Panc1 (cell line): Measurements from ENCODE around the gene FGD3.

Experiments used
- POLR2AphosphoS5 ChIP-seq: IDR thresholded peaks from 2 replicates; pipeline ENCODE4 v1.6.1; 2012; ENCODE audit warnings: mild to moderate bottlenecking, low read depth, low read length, moderate library complexity
- TF ChIP-seq, protein P1 (sequence below): fragments of 450-650 bp; IDR thresholded peaks from 2 replicates; pipeline ENCODE4 v1.5.1; 2017; ENCODE audit warnings: mild to moderate bottlenecking
- TF ChIP-seq, protein P2 (sequence below), 2 experiments: IDR thresholded peaks; 2 replicates each; pipeline ENCODE4 v1.6.1; 2011 to 2012; ENCODE audit warnings: low read depth in 2 of 2, control low read depth in 1 of 2, low read length in 1 of 2, mild to moderate bottlenecking in 1 of 2, moderate library complexity in 1 of 2; ENCODE audit not compliant: insufficient read depth in 1 of 2

DNA sequence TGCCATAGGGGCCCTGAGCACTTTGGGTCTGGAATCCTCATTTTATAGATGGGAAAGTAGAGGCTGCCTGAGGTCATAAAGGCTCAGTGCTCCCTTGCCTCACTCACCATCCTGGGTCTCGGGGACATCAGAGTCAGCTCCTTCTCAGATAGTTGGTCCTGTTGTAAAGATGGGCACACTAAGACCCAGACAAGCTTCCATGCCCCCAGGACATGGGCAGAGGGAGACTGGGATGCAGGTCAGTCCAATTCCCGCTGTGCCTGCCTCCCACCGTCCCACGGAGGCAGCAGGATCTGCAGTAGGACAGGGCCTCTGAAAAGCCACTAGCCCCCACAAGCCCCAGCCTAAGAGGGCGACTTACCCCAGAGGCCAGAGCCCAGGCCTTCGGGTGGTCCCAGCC, 92.1 kb downstream of the FGD3 start:
- TF ChIP-seq, protein P1, sequence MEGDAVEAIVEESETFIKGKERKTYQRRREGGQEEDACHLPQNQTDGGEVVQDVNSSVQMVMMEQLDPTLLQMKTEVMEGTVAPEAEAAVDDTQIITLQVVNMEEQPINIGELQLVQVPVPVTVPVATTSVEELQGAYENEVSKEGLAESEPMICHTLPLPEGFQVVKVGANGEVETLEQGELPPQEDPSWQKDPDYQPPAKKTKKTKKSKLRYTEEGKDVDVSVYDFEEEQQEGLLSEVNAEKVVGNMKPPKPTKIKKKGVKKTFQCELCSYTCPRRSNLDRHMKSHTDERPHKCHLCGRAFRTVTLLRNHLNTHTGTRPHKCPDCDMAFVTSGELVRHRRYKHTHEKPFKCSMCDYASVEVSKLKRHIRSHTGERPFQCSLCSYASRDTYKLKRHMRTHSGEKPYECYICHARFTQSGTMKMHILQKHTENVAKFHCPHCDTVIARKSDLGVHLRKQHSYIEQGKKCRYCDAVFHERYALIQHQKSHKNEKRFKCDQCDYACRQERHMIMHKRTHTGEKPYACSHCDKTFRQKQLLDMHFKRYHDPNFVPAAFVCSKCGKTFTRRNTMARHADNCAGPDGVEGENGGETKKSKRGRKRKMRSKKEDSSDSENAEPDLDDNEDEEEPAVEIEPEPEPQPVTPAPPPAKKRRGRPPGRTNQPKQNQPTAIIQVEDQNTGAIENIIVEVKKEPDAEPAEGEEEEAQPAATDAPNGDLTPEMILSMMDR, result no peak
- no peak for TF ChIP-seq POLR2AphosphoS5
- TF ChIP-seq, protein P2, sequence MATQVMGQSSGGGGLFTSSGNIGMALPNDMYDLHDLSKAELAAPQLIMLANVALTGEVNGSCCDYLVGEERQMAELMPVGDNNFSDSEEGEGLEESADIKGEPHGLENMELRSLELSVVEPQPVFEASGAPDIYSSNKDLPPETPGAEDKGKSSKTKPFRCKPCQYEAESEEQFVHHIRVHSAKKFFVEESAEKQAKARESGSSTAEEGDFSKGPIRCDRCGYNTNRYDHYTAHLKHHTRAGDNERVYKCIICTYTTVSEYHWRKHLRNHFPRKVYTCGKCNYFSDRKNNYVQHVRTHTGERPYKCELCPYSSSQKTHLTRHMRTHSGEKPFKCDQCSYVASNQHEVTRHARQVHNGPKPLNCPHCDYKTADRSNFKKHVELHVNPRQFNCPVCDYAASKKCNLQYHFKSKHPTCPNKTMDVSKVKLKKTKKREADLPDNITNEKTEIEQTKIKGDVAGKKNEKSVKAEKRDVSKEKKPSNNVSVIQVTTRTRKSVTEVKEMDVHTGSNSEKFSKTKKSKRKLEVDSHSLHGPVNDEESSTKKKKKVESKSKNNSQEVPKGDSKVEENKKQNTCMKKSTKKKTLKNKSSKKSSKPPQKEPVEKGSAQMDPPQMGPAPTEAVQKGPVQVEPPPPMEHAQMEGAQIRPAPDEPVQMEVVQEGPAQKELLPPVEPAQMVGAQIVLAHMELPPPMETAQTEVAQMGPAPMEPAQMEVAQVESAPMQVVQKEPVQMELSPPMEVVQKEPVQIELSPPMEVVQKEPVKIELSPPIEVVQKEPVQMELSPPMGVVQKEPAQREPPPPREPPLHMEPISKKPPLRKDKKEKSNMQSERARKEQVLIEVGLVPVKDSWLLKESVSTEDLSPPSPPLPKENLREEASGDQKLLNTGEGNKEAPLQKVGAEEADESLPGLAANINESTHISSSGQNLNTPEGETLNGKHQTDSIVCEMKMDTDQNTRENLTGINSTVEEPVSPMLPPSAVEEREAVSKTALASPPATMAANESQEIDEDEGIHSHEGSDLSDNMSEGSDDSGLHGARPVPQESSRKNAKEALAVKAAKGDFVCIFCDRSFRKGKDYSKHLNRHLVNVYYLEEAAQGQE (IDR thresholded peaks at IDR 0.05; ENCODE audit: insufficient read depth in 1 of 2, low read depth in 2 of 2, low read length in 1 of 2), result no peak
